Suprapubic skin (tissue), 4 donors: ENCODE measurements around the gene AGAP1.

Source experiments
- CTCF ChIP-seq, 2 donors: fragments of 200-600 bp in 1 of 2; fragments of 450-650 bp in 1 of 2; sonication (generic) in 1 of 2; IDR thresholded peaks; one replicate each; pipeline ENCODE4 v1.5.1; 2016 to 2019; ENCODE audit warnings: antibody characterized with exemption in 2 of 2, mild to moderate bottlenecking in 1 of 2, moderate library complexity in 1 of 2
- EP300 ChIP-seq: sonication (generic); formaldehyde crosslinking; IDR thresholded peaks from one replicate; pipeline ENCODE4 v1.6.1; 2017; ENCODE audit warnings: antibody characterized with exemption
- POLR2A ChIP-seq, 2 donors: fragments of 450-650 bp; IDR thresholded peaks; one replicate each; pipeline ENCODE4 v1.6.1; 2017; ENCODE audit warnings: antibody characterized with exemption in 2 of 2, mild to moderate bottlenecking in 2 of 2, moderate library complexity in 2 of 2
- POLR2AphosphoS5 ChIP-seq, 3 donors: sonication (generic); formaldehyde crosslinking; IDR thresholded peaks; one replicate each; pipeline ENCODE4 v1.6.1; 2017; ENCODE audit warnings: antibody characterized with exemption in 3 of 3

GRCh38 chr2:236113948-236114347 is 620.1 kb downstream of the AGAP1 start:
- TF ChIP-seq POLR2A (IDR thresholded peaks at IDR 0.05) (no peak), CTCF (IDR thresholded peaks at IDR 0.05) (no peak), POLR2AphosphoS5 (IDR thresholded peaks at IDR 0.05) (no peak), EP300 (no peak)
